ENCODE results near the gene CENPE. TPM values are rescaled to one million over a fixed set of nuclear protein-coding genes. Genes with fewer than 3 reads are reported as not detected.

CENPE gene
- total RNA-seq, 2 donors from 2014 or later, result 0.26 to 0.33 TPM

DNA sequence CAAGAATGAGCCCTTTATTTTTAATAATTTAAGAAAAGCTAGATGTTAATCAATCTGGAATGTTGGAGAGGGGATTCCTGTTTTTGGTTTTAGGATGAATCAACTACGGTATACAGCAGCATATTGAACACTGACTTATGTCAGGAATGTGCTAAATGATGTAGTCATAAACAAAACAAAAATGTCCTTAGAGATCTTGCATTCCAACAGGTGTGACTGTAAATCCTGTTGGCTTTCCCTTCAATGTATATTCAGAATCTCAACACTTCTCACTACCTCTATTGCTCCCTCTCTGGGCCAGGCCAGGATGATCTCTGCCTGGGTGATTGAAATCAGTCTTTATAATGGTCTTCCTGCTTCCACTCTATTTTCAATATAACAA lies 60.7 kb downstream of the CENPE start:
- ATAC-seq, result no peak
- Histone ChIP-seq H3K27ac (no peak overlapping the region), H3K9me3 (no peaks in the 10 kb centered on the region), H3K4me1 (no peaks in the 10 kb centered on the region), H3K4me3 (no peak overlapping the region), H3K36me3 (replicated peaks in 1 of 2; ENCODE audit: insufficient read depth in 1 of 2, low read depth in 2 of 2) (no peaks in the 10 kb centered on the region), H3K27me3 (no peaks in the 10 kb centered on the region)
- DNase-seq, result no peak
- 88% methylated on average over 1 of the region's 1 CpG for WGBS, 2 donors
- TF ChIP-seq, protein P1, sequence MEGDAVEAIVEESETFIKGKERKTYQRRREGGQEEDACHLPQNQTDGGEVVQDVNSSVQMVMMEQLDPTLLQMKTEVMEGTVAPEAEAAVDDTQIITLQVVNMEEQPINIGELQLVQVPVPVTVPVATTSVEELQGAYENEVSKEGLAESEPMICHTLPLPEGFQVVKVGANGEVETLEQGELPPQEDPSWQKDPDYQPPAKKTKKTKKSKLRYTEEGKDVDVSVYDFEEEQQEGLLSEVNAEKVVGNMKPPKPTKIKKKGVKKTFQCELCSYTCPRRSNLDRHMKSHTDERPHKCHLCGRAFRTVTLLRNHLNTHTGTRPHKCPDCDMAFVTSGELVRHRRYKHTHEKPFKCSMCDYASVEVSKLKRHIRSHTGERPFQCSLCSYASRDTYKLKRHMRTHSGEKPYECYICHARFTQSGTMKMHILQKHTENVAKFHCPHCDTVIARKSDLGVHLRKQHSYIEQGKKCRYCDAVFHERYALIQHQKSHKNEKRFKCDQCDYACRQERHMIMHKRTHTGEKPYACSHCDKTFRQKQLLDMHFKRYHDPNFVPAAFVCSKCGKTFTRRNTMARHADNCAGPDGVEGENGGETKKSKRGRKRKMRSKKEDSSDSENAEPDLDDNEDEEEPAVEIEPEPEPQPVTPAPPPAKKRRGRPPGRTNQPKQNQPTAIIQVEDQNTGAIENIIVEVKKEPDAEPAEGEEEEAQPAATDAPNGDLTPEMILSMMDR (IDR thresholded peaks at IDR 0.05), result no peak
- no peak for TF ChIP-seq POLR2A (IDR thresholded peaks at IDR 0.05)
- intact Hi-C loops (cut with DNase I), result no loop called here

DNA sequence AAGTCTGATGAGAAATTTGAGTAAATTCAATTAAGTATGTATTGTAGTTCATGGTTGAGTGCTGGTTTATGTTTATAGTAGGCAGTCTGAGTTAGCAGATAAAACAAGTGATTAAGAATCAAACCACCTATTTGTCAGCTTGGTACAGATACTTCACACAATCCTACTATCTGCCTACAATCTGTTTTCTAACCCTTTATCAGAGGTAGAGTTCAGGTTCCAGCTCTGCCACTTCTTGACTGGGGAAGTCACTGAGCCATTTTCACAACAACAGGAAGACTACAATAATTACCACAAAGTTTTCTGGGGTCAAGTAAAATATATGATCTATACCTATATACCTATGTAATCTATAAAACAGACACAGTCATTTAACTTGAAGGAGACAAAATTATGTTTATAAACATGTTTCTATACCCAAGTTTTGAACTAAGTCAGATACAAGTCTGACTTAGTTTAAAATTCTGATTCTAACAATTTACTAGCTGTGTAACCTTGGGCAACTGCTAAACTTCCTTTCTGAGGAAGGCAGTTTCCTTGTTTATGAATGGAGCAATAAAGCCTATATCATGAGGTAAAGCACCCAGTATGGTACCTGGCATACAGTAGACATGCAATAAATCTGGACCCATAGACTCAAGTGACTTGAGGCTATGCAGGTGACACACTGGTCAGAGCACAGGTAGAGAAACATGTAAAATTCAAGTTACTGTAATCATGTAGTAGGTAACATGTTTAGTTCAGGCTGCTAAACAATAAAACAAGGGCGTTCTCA lies 61.3 kb downstream of the CENPE start:
- Histone ChIP-seq H3K4me3 (no peak overlapping the region), H3K4me1 (no peaks in the 10 kb centered on the region), H3K9me3 (no peaks in the 10 kb centered on the region), H3K36me3 (replicated peaks in 1 of 2; ENCODE audit: insufficient read depth in 1 of 2, low read depth in 2 of 2) (no peaks in the 10 kb centered on the region), H3K27ac (no peak overlapping the region), H3K27me3 (no peaks in the 10 kb centered on the region)
- DNase-seq, result no peak
- intact Hi-C loops (cut with DNase I), result no loop called here
- no peak for TF ChIP-seq POLR2A (IDR thresholded peaks at IDR 0.05)
- TF ChIP-seq, protein P1 (IDR thresholded peaks at IDR 0.05), result no peak
- WGBS, 2 donors, result 83% methylated on average over 1 of the region's 1 CpG
- ATAC-seq, result no peak

DNA sequence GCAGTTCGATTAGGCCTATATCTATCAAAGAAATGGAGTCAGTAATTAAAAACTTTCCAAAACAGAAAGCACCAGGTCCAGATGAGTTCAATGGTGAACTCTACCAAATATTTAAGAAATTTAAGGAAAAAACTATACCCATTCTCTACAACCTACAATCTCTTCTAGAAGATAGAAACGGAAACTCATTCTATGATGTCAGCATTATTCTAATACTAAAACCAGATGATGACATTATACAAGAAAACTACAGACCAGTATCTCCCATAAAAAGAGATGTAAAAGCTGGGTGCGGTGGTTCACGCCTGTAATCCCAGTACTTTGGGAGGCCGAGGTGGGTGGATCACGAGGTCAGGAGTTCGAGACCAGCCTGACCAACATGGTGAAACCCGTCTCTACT lies 69.0 kb downstream of the CENPE start:
- 96 to 97% methylated on average over 8 of the region's 8 CpGs for WGBS, 2 donors
- no peak for DNase-seq
- no peaks in the 10 kb centered on the region for H3K36me3 ChIP-seq (replicated peaks in 1 of 2; ENCODE audit: insufficient read depth in 1 of 2, low read depth in 2 of 2)

DNA sequence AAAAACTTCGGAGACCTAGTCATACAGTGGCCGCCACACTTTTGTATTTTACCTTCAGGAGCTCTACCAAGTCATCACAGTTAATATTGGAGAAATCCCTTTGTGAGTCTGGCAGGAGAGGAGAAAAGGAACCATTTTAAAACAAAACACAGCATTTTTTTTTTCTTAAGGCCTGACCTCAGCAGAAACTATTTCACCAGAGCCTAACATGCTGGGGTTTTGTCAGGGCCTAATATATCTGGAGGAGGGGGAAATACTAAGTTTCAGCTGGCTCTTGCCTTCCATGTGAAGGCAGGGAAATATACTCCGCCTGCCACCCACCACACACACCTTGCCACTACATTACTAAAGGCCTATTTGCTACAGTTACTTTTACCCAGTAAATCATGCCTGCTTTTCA lies 72.0 kb downstream of the CENPE start:
- ATAC-seq, result no peak
- intact Hi-C loops (cut with DNase I), result no loop called here
- Histone ChIP-seq H3K4me3 (no peak overlapping the region), H3K4me1 (no peaks in the 10 kb centered on the region), H3K27ac (no peak overlapping the region), H3K36me3 (replicated peaks in 1 of 2; ENCODE audit: insufficient read depth in 1 of 2, low read depth in 2 of 2) (no peaks in the 10 kb centered on the region), H3K27me3 (no peaks in the 10 kb centered on the region), H3K9me3 (no peaks in the 10 kb centered on the region)
- TF ChIP-seq POLR2A (IDR thresholded peaks at IDR 0.05), result no peak
- TF ChIP-seq, protein P1 (IDR thresholded peaks at IDR 0.05), result no peak
- DNase-seq, result no peak
- 89 to 96% methylated on average over 3 of the region's 3 CpGs for WGBS, 2 donors

More for the DNA sequence above, 69.0 kb downstream of the CENPE start:
- no peaks in the 10 kb centered on the region for H3K4me1 ChIP-seq
- no peak overlapping the region for H3K27ac ChIP-seq
- no peak overlapping the region for H3K4me3 ChIP-seq
- intact Hi-C loops (cut with DNase I), result no loop called here
- TF ChIP-seq POLR2A (IDR thresholded peaks at IDR 0.05), result no peak
- TF ChIP-seq, protein P1 (IDR thresholded peaks at IDR 0.05), result no peak
- no peaks in the 10 kb centered on the region for H3K27me3 ChIP-seq
- no peaks in the 10 kb centered on the region for H3K9me3 ChIP-seq
- ATAC-seq, result no peak

DNA sequence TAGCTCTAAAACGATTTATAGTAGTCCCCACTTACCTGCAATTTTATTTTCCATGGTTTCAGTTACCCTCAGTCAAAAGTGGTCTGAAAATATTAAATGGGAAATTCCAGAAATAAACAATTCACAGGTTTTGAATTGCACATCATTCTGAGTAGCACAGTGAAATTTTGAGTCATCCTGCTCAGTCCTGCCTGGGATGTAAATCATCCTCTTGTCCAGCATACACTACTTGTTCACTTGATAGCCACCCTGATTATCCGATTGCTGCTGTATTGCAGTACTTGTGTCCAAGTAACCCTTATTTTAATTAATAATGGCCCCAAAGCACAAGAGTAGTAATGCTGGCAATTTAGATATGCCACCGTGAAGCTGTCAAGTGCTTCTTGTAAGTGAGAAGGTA lies 75.0 kb downstream of the CENPE start:
- intact Hi-C loops (cut with DNase I), result no loop called here
- H3K4me3 ChIP-seq, result no peak overlapping the region
- H3K9me3 ChIP-seq, result no peaks in the 10 kb centered on the region
- H3K27ac ChIP-seq, result no peak overlapping the region
- H3K27me3 ChIP-seq, result no peaks in the 10 kb centered on the region
- 61 to 64% methylated on average over 3 of the region's 3 CpGs for WGBS, 2 donors
- no peak for TF ChIP-seq POLR2A (IDR thresholded peaks at IDR 0.05)
- TF ChIP-seq, protein P1 (IDR thresholded peaks at IDR 0.05), result no peak
- no peaks in the 10 kb centered on the region for H3K36me3 ChIP-seq (replicated peaks in 1 of 2; ENCODE audit: insufficient read depth in 1 of 2, low read depth in 2 of 2)
- no peak for ATAC-seq
- DNase-seq, result no peak
- H3K4me1 ChIP-seq, result no peaks in the 10 kb centered on the region

Measured in body of pancreas (tissue), 4 donors.